Stimulated activated CD4-positive, alpha-beta T cell treated with anti-CD3 and anti-CD28 coated beads, Interleukin-12 subunit alpha, Interleukin-12 subunit beta, amount 100 ng/mL, for 48 hours (primary cell): ENCODE data around the gene COPS7A.
A peak's percentile ranks its signal among the peaks of the same experiment; 100 is the strongest.

ENCODE experiments used
- DNase-seq, 3 donors: peaks; one replicate each; pipeline ENCODE4 v3.0.0-alpha.2; 2020; ENCODE audit warnings: low read depth in 2 of 3, low spot score in 1 of 3

COPS7A gene

GRCh38 chr12:6723607-6724408 lies at the start of gene COPS7A:
COPS7A (plus strand) TSS chr12:6724046; CDS start chr12:6724657, 611 bp downstream.
- DNase-seq: peak; percentile 91 to 97 (median 97)

DNA sequence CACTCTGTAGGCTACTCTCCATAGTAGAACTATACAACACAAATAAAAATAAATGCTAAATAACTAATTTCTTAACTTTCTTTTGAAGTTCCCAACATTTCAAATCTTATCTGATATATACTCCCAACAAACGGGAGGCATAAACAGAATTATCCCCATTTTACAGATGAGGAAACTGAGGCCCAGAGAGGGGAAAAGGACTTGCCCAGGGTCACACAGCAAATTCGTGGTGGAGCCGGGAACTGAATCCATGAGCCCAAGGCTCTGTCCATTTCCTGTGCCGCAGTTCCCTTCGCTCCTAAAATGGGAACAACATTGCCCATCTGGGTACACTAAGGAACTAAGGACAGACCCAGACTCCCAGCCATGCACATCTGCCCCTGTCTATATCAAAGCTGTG lies 46.9 kb upstream of the COPS7A start:
- DNase-seq: no peak

DNA sequence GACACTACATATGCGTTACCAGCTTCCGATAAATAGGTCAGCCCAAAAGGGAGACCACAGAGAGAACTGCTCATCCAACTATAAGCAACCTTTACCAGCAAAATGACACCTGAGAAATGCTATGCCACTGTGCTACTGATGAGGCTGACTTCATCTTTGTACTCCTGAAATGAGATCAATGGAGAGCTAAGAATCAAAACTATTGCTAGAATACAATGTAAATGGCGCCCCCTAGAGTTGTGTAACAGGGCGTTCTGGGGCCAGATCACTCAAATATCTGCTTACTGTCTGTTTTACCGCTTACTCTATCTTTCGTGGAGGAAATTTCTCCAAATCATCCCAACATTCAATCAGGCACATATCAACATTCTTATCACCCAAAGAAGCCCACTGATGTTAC lies 39.2 kb upstream of the COPS7A start:
- peak; percentile 18 to 70 (median 41) for DNase-seq

- no peak for DNase-seq
Observed at GRCh38 chr12:6685814-6686213, 38.0 kb upstream of the COPS7A start.

- peak in 2 of 3 donors; percentile 21 to 23 for DNase-seq
Observed at GRCh38 chr12:6688543-6688998, 35.3 kb upstream of the COPS7A start.

- DNase-seq: peak; percentile 85 to 92 (median 91)
Observed at GRCh38 chr12:6688999-6689882, 34.6 kb upstream of the COPS7A start, which contains the start of gene ZNF384. ZNF384 (minus strand) TSS chr12:6689375; CDS start chr12:6679520, 9,855 bp downstream.

GRCh38 chr12:6691473-6691872 lies 32.4 kb upstream of the COPS7A start:
- DNase-seq: no peak

DNA sequence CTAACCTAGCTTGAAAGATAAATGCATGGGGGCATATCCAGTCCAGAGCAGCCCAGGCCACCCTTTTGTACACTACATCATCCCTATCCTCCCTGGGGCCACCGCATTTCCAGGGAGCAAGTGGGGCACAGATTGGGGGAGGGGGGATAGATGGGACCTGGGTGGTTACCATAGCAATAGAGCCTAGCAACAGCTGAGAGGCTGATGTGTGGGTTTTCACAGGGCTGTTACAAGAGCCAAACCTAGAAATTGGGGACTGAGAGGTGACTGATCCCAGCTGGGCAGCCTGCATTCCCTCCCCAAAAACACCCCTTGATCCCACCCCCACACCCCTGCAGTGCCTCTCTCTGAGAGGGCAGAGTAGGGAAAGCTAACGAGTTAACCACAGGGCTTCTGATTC lies 31.0 kb upstream of the COPS7A start:
- no peak for DNase-seq

GRCh38 chr12:6693832-6694355 lies 30.0 kb upstream of the COPS7A start:
- DNase-seq: no peak

DNA sequence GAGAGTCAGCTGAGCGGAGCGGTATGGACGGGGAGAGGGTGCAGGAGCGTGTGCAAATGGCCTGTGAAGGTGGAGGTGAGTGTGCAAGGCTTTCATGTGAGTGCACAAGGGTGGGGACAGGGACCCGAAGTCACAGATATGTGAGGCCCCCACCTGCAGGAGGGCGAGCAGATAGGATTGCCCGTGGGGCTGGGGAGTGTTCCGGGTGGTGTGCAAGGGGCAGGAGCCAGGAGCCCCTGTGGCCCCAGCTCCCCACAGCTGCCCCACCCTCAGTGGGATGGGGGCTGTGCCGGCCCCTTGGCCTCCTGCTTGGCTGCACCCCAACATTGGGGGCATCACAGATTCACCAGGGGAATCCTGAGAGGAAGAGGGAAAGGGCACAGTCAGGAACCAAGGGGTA lies 29.1 kb upstream of the COPS7A start:
- no peak for DNase-seq

DNA sequence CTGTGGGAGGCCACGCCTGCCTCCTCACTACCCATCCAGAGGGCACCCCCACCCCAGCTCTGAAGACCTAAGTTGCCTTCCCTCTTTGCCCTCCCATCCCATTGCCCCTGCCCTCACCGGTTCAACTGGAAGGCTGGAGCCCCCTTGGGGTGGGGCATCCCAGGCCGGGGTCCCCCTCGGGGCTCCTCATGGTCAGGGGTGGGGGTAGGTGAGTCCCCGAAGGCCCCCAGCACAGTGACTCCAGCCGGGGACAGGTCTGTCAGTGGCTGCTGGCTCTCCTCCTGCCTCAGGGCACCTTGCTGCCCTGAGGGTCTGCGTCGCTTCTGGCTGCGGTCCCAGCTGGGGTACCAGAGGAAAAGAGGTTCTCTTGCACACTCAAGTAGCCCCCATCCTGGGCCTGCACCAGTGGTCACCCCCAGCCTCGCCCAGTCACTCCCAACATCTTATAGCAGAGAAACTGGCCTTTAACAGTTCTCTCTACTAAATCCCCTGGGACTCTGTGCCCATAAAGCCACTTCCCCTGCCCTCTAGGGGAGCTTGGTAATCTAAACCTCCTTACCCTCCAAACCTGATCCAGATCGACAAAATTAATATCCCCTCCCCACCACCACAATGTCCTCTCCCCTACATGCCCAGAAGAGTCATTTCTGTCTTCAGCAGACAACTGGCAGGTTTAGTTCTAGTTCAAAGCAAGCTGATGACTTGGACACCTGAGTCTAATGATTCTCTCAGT lies 28.4 kb upstream of the COPS7A start:
- DNase-seq: no peak

DNA sequence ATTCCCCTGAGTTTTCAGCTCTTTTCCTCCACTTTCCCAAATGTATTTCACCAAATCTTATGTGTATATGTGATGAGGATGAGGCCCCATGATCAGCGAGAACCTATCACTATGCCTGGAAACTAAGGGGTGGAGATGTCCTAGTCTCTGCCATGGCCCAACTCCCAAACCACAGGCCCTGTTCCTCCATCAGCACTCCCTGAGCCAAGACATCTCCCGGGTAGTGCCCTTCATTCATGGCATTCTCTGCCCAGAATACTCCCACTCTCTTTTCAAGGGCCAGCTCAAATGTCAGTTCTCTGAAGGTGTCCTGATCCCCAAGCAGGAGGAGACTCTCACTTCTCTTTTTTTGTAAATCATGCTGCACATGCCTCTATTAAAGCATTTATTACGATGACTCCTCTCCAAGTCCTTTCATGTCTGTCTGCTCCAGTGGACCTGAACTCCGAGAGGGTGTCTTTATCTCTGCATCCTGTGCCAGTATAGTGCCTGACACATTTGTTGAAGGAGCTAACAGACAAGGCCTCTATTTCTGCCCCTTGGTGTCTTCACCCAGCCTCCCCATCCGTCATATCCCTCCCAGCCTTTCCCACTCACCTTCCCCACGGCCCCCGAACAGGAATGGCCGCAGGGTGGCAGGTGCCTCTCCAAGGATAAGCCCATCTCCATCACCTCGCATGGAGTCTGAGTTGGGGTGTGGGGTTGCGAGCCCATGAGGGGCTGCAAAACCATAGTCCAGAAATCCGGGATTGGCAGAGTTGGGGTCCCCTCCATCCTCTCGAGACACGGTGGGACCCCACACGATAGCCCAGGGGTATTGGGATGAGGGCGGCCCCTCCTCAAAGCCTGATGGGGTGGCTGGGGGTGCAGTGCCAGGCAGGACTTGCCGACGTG lies 26.9 kb upstream of the COPS7A start:
- DNase-seq: no peak

GRCh38 chr12:6697584-6698351 lies 26.1 kb upstream of the COPS7A start:
- DNase-seq: no peak

DNA sequence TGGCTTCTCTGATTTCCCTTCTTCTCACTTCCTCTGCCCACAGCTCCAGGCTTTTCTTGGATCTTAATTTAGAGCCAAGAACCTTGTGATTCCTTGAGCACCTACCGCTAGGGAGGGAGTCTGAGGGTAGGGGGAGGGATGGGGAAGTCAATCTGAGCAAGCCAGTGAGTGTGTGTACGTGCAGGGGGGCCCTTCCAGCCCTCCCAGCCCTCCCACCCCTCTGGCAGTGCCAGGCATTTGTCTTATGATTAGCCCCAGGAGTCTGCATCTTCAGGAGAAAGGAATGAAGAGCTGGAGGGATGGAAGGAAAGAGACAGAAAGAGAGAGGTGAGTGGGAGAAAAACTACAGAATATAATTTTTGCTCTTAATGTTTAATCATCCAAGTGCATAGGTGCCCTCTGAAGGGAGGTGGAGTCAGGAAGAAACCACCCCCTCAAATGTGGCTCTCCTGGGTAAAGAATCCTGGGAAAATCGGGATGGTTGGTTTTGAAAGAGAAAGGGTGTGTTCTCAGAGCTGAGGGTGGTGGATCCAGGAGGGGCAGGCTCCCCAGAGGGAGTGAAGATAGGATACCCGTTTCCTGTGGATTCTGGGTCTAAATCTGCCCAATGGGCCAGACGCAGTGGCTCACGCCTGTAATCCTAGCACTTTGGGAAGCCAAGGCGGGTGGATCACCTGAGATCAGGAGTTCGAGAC lies 25.3 kb upstream of the COPS7A start:
- DNase-seq: no peak

GRCh38 chr12:6699259-6699988 lies 24.4 kb upstream of the COPS7A start:
- DNase-seq: no peak

GRCh38 chr12:6699989-6700645 lies 23.7 kb upstream of the COPS7A start:
- DNase-seq: peak in 1 of 3 donors; percentile 8

DNA sequence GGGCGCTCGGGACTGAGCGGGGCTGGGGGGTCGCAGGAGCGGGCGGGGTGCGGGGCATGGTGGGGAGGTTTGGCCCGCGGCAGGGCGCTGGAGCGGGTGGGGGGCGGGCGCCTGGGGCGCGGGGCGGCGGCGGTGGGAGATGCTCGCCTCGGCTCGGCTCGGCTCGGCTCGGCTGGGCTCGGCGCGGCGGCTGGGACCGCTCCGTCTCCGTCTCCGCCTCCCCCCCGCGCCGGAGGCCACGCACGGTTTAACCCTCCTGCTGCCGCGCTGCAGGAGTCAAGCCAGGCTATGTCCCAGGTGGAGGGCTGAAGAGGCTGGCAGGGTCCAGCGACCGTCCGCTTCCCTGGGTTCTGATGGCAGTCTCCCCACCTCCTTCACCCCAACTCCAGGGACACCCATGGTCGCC lies 23.2 kb upstream of the COPS7A start, which contains the start of gene PIANP:
Gene PIANP (minus strand): TSS at position 170 of the 406 bp plus-strand sequence. CDS start 2,754 bp downstream, outside the sequence.
- peak in 1 of 3 donors; percentile 28 for DNase-seq
